Endothelial cell of umbilical vein (primary cell): ENCODE results near the gene UBE2Q1. TPM values are rescaled to one million over a fixed set of nuclear protein-coding genes. Genes with fewer than 3 reads are reported as not detected.

ENCODE experiments used
- BruUV-seq: library from RNA; stranded (reverse); fragments of 400-500 nt; replicated peaks from 2 replicates; lab custom pipeline; 2021; lab: Mats Ljungman, UMichigan
- CTCF ChIA-PET: fragments of 300-600, 350-600 bp; sonication (Branson Sonifier 250); formaldehyde crosslinking; loops from one replicate; lab custom pipeline; 2021; ENCODE audit warnings: antibody characterized with exemption, inconsistent platforms; lab: Charles Lee
- POLR2A ChIA-PET: fragments of 300-600, 350-600 bp; sonication (Branson Sonifier 250); formaldehyde crosslinking; loops from one replicate; lab custom pipeline; 2021; ENCODE audit warnings: antibody characterized with exemption, inconsistent platforms; lab: Charles Lee
- DNase-seq: peaks from one replicate; pipeline ENCODE4 v3.0.0-alpha.2; 2011; ENCODE audit warnings: low read depth, low spot score
- FAIRE-seq: peaks from 2 replicates; lab custom pipeline; 2011; peaks lifted over from hg19 to GRCh38; lab: Jason Lieb, UNC
- H2AFZ ChIP-seq: 2 replicates; pipeline ENCODE4 v1.6.0; 2012; ENCODE audit warnings: low read depth, low read length, control low read depth, inconsistent platforms
- H3K27ac ChIP-seq: 2 replicates; pipeline ENCODE4 v1.5.1; 2011; ENCODE audit warnings: low read depth, mild to moderate bottlenecking, control low read depth, low read length, moderate library complexity; ENCODE audit not compliant: insufficient read depth
- H3K27me3 ChIP-seq, 2 experiments: 2 replicates each; pipeline versions ENCODE4 v1.6.0 to v1.6.1; 2011; ENCODE audit warnings: low read length in 2 of 2, mixed read lengths in 1 of 2; ENCODE audit not compliant: control insufficient read depth in 2 of 2, insufficient read depth in 2 of 2
- H3K36me3 ChIP-seq, 2 experiments: 2 replicates in 1 of 2; 3 replicates in 1 of 2; pipeline ENCODE4 v1.5.1; 2011; ENCODE audit warnings: low read length in 2 of 2, mild to moderate bottlenecking in 1 of 2, moderate library complexity in 1 of 2; ENCODE audit not compliant: control insufficient read depth in 2 of 2, insufficient read depth in 2 of 2; ENCODE audit errors: extremely low read depth in 1 of 2
- H3K4me1 ChIP-seq: 3 replicates; pipeline ENCODE4 v1.5.1; 2011; ENCODE audit warnings: mild to moderate bottlenecking, low read length; ENCODE audit not compliant: control insufficient read depth, insufficient read depth; ENCODE audit errors: extremely low read depth
- H3K4me2 ChIP-seq: 2 replicates; pipeline ENCODE4 v1.6.1; 2011; ENCODE audit warnings: low read length, control low read depth, mixed read lengths; ENCODE audit not compliant: insufficient read depth
- H3K4me3 ChIP-seq, 3 experiments: fragments of 200-600 bp in 1 of 3; sonication (generic), shearing (Covaris generic) in 1 of 3; replicated peaks in 1 of 3; 2 replicates each; pipeline ENCODE4 v1.5.1; 2011 to 2016; ENCODE audit warnings: control low read depth in 3 of 3, low read length in 3 of 3, mild to moderate bottlenecking in 2 of 3, inconsistent platforms in 1 of 3, low read depth in 1 of 3, moderate library complexity in 1 of 3; ENCODE audit not compliant: insufficient read depth in 1 of 3
- H3K79me2 ChIP-seq: 2 replicates; pipeline ENCODE4 v1.6.0; 2012; ENCODE audit warnings: low read length, inconsistent platforms; ENCODE audit not compliant: control insufficient read depth, insufficient read depth
- H3K9ac ChIP-seq: replicated peaks from 2 replicates; pipeline ENCODE3; 2011; ENCODE audit warnings: low read length, control low read depth; ENCODE audit not compliant: insufficient read depth; ENCODE audit errors: extremely low read depth
- H3K9me1 ChIP-seq: replicated peaks from 3 replicates; pipeline ENCODE4 v1.6.0; 2011; ENCODE audit warnings: mild to moderate bottlenecking, low read length; ENCODE audit not compliant: control insufficient read depth, insufficient read depth; ENCODE audit errors: extremely low read depth
- H3K9me3 ChIP-seq: replicated peaks from 2 replicates; pipeline ENCODE4 v1.5.1; 2012; ENCODE audit warnings: low read length, inconsistent platforms; ENCODE audit not compliant: control insufficient read depth, insufficient read depth
- H4K20me1 ChIP-seq: replicated peaks from 2 replicates; pipeline ENCODE3; 2011; ENCODE audit warnings: mild to moderate bottlenecking, low read length; ENCODE audit not compliant: control insufficient read depth, insufficient read depth; ENCODE audit errors: extremely low read depth
- CTCF ChIP-seq, 2 donors: IDR thresholded peaks; 1 replicate in 1 of 2; 2 replicates in 1 of 2; pipeline ENCODE4 v1.5.1; 2011; ENCODE audit warnings: low read length in 2 of 2, mild to moderate bottlenecking in 2 of 2, moderate library complexity in 2 of 2, control low read depth in 1 of 2, inconsistent platforms in 1 of 2, low read depth in 1 of 2; ENCODE audit not compliant: insufficient read depth in 1 of 2; ENCODE audit errors: extremely low read depth in 1 of 2
- EZH2 ChIP-seq: IDR thresholded peaks from 2 replicates; pipeline ENCODE4 v1.6.1; 2012; ENCODE audit warnings: borderline replicate concordance, low read depth, mild to moderate bottlenecking, moderate library complexity, low read length, inconsistent platforms; ENCODE audit not compliant: severe bottlenecking
- FOS ChIP-seq: IDR thresholded peaks from 2 replicates; pipeline ENCODE4 v1.6.1; 2011; ENCODE audit warnings: mild to moderate bottlenecking, low read length, moderate library complexity, borderline replicate concordance; ENCODE audit not compliant: insufficient read depth
- GATA2 ChIP-seq: IDR thresholded peaks from 2 replicates; pipeline ENCODE4 v1.7.0; 2011; ENCODE audit warnings: low read depth, mild to moderate bottlenecking, moderate library complexity, mixed read lengths, low read length; ENCODE audit not compliant: insufficient read length, insufficient read depth
- JUN ChIP-seq: IDR thresholded peaks from 2 replicates; pipeline ENCODE4 v1.6.1; 2011; ENCODE audit warnings: borderline replicate concordance, low read depth; ENCODE audit not compliant: insufficient read length, insufficient read depth
- MAX ChIP-seq: IDR thresholded peaks from 2 replicates; pipeline ENCODE4 v1.6.1; 2011; ENCODE audit not compliant: insufficient read depth, insufficient read length
- MYC ChIP-seq: IDR thresholded peaks from one replicate; pipeline ENCODE4 v1.6.1; 2011; ENCODE audit warnings: mild to moderate bottlenecking, low read depth, low read length
- POLR2A ChIP-seq: IDR thresholded peaks from 2 replicates; pipeline ENCODE4 v1.6.1; 2012; ENCODE audit warnings: low read depth, mild to moderate bottlenecking, control low read depth, low read length
- POLR2AphosphoS5 ChIP-seq: IDR thresholded peaks from 2 replicates; pipeline ENCODE4 v1.6.1; 2012; ENCODE audit warnings: low read depth, mild to moderate bottlenecking, control low read depth, low read length, moderate library complexity; ENCODE audit not compliant: insufficient read depth
- dilution Hi-C: fragments of 300-500 bp; cut with MboI; formaldehyde crosslinking; loops from one replicate; pipeline ENCODE4 v1.15.0; 2019; ENCODE audit warnings: low sequenced_read_pairs; ENCODE audit not compliant: extremely low pct_ligation_motif_present
- intact Hi-C: fragments of 100-400 bp; cut with micrococcal nuclease; formaldehyde crosslinking; loops from one replicate; pipeline ENCODE4 v1.10.0; 2022
- polyA plus RNA-seq, 4 experiments: library from polyadenylated mRNA; depleted of rRNA in 3 of 4; stranded (reverse) in 3 of 4; unstranded in 1 of 4; fragments of >200 nt; gene quantifications; 2 replicates each; pipeline versions ENCODE4 v1.2.1 to v1.2.3, GENCODE V29; 2011 to 2012; ENCODE audit warnings: missing spikeins in 1 of 4
- total RNA-seq: library from RNA; stranded (reverse); gene quantifications from 2 replicates; pipeline ENCODE4 v1.2.3, GENCODE V29; 2021

UBE2Q1 gene
- total and polyA plus RNA-seq, 2 donors (not counting 3 experiments of a cell fraction or from before 2014, with no cell fraction given), result 16.5 to 85.4 TPM

- Histone ChIP-seq H3K4me1 (peaks cover 44% of the 10 kb centered on the region), H3K27me3 (no peaks in the 10 kb centered on the region), H3K4me2 (peak overlapping the region; percentile 95), H3K36me3 (no peaks in the 10 kb centered on the region), H3K27ac (peak overlapping the region; percentile 74), H3K4me3 (peak overlapping the region; percentile 73 to 99 (median 88)), H3K9ac (peak overlapping the region; percentile 89), H3K9me1 (no peaks in the 10 kb centered on the region), H3K9me3 (no peaks in the 10 kb centered on the region), H4K20me1 (no peaks in the 10 kb centered on the region), H3K79me2 (peaks cover 34% of the 10 kb centered on the region), H2AFZ (no peak overlapping the region)
- intact Hi-C loops (no loop called here), dilution Hi-C loops (no loop called here)
- ChIA-PET POLR2A (interaction anchor here (0.5 to 2.9 kb wide), 2 partner anchors 16 to 108 kb away, joined by 6 to 12 read pairs; no protein-coding TSS in a partner anchor), CTCF (interaction anchor here (1.1 to 4.6 kb wide), 8 partner anchors 8 to 45 kb away, joined by 3 to 40 read pairs (median 6); no protein-coding TSS in a partner anchor)
- DNase-seq, result peak; percentile 52
- TSS peak; percentile 23 for BruUV-seq
- TF ChIP-seq CTCF (IDR thresholded peaks at IDR 0.05; ENCODE audit: extremely low read depth in 1 of 2, insufficient read depth in 1 of 2, low read depth in 1 of 2, low read length in 2 of 2) (no peak), POLR2AphosphoS5 (no peak), MYC (no peak)
- FAIRE-seq, result peak; percentile 82
Observed at GRCh38 chr1:154500533-154500932, 57.9 kb downstream of the UBE2Q1 start.

GRCh38 chr1:154499446-154499845 lies 59.0 kb downstream of the UBE2Q1 start:
- TF ChIP-seq MYC (no peak), FOS (peak; percentile 84), EZH2 (no peak), JUN (peak; percentile 56), POLR2AphosphoS5 (peak; percentile 64), CTCF (IDR thresholded peaks at IDR 0.05; ENCODE audit: extremely low read depth in 1 of 2, insufficient read depth in 1 of 2, low read depth in 1 of 2, low read length in 2 of 2) (no peak), MAX (no peak), POLR2A (no peak), GATA2 (no peak)
- Histone ChIP-seq H3K27ac (peak overlapping the region; percentile 45), H3K79me2 (peaks cover 38% of the 10 kb centered on the region), H3K27me3 (no peaks in the 10 kb centered on the region), H3K36me3 (no peaks in the 10 kb centered on the region), H4K20me1 (no peaks in the 10 kb centered on the region), H3K9me1 (no peaks in the 10 kb centered on the region), H2AFZ (no peak overlapping the region), H3K9me3 (no peaks in the 10 kb centered on the region), H3K4me3 (peak overlapping the region in 2 of 3 experiments; percentile 73 to 99), H3K4me2 (peak overlapping the region; percentile 95), H3K9ac (peak overlapping the region; percentile 89), H3K4me1 (peaks cover 55% of the 10 kb centered on the region)
- DNase-seq, result peak; percentile 44
- intact Hi-C loops (loop anchor here (10.0 kb wide), 1 partner anchor 235 kb away; no protein-coding TSS in a partner anchor), dilution Hi-C loops (no loop called here)
- FAIRE-seq, result peak; percentile 95
- ChIA-PET CTCF (interaction anchor here (2.1 to 4.6 kb wide), 4 partner anchors 9 to 47 kb away, joined by 8 to 40 read pairs (median 24); no protein-coding TSS in a partner anchor), POLR2A (interaction anchor here (2.9 kb wide), 1 partner anchor 15 kb away, joined by 12 read pairs; no protein-coding TSS in a partner anchor)
- no TSS peak for BruUV-seq
